Fibroblast of lung (primary cell): Measurements from ENCODE around the gene ARHGAP10. TPM values are rescaled to one million over a fixed set of nuclear protein-coding genes. Genes with fewer than 3 reads are reported as not detected.

ENCODE experiments used
- DNase-seq, 2 donors: peaks; one replicate each; pipeline versions ENCODE4 v3.0.0 to v3.0.0-alpha.2; 2010; ENCODE audit warnings: low read depth in 2 of 2
- H2AFZ ChIP-seq: 2 replicates; pipeline ENCODE4 v1.5.1; 2012; ENCODE audit warnings: low read length, control low read depth, inconsistent platforms
- H3K27ac ChIP-seq: 2 replicates; pipeline ENCODE4 v1.5.1; 2011; ENCODE audit warnings: low read length, control low read depth; ENCODE audit not compliant: insufficient read depth
- H3K27me3 ChIP-seq: 2 replicates; pipeline ENCODE4 v1.5.1; 2011; ENCODE audit warnings: mild to moderate bottlenecking, low read length; ENCODE audit not compliant: control insufficient read depth, insufficient read depth
- H3K36me3 ChIP-seq: 2 replicates; pipeline ENCODE4 v1.5.1; 2011; ENCODE audit warnings: low read length; ENCODE audit not compliant: control insufficient read depth, insufficient read depth
- H3K4me1 ChIP-seq: 2 replicates; pipeline ENCODE4 v1.5.1; 2011; ENCODE audit warnings: low read length; ENCODE audit not compliant: control insufficient read depth, insufficient read depth; ENCODE audit errors: extremely low read depth
- H3K4me2 ChIP-seq: 2 replicates; pipeline ENCODE4 v1.5.1; 2011; ENCODE audit warnings: low read length, control low read depth; ENCODE audit not compliant: insufficient read depth; ENCODE audit errors: extremely low read depth
- H3K4me3 ChIP-seq, 4 experiments: fragments of 200-600 bp in 1 of 4; sonication (generic) in 1 of 4; replicated peaks in 1 of 4; 2 replicates each; pipeline ENCODE4 v1.5.1; 2011 to 2016; ENCODE audit warnings: low read length in 4 of 4, low read depth in 3 of 4, mild to moderate bottlenecking in 3 of 4, control low read depth in 2 of 4, inconsistent platforms in 1 of 4, mixed read lengths in 1 of 4; ENCODE audit not compliant: insufficient read depth in 1 of 4; ENCODE audit errors: control extremely low read depth in 1 of 4
- H3K79me2 ChIP-seq: 2 replicates; pipeline ENCODE4 v1.5.1; 2012; ENCODE audit warnings: mild to moderate bottlenecking, low read length, inconsistent platforms; ENCODE audit not compliant: control insufficient read depth, insufficient read depth
- H3K9ac ChIP-seq: 2 replicates; pipeline ENCODE4 v1.5.1; 2011; ENCODE audit warnings: mild to moderate bottlenecking, low read length, control low read depth; ENCODE audit not compliant: insufficient read depth
- H3K9me3 ChIP-seq: 2 replicates; pipeline ENCODE4 v1.5.1; 2012; ENCODE audit warnings: low read depth, low read length; ENCODE audit not compliant: control insufficient read depth, insufficient read depth
- H4K20me1 ChIP-seq: 2 replicates; pipeline ENCODE4 v1.5.1; 2011; ENCODE audit warnings: low read length; ENCODE audit not compliant: control insufficient read depth, insufficient read depth; ENCODE audit errors: extremely low read depth
- CTCF ChIP-seq, 2 donors: IDR thresholded peaks in 1 of 2; conservative IDR thresholded peaks in 1 of 2; 1 replicate in 1 of 2; 2 replicates in 1 of 2; pipeline ENCODE4 v1.5.1; 2011 to 2012; ENCODE audit warnings: low read length in 2 of 2, control low read depth in 1 of 2, inconsistent platforms in 1 of 2, low read depth in 1 of 2, mild to moderate bottlenecking in 1 of 2
- EZH2 ChIP-seq: IDR thresholded peaks from 2 replicates; pipeline ENCODE4 v1.5.1; 2012; ENCODE audit warnings: low read length, control low read depth, mild to moderate bottlenecking; ENCODE audit errors: missing control alignments
- polyA plus RNA-seq, 2 donors: library from polyadenylated mRNA; depleted of rRNA in 1 of 2; stranded (reverse) in 1 of 2; unstranded in 1 of 2; fragments of >200 nt; gene quantifications; 2 replicates each; pipeline ENCODE4 v1.2.1, GENCODE V29; 2011 to 2012; ENCODE audit warnings: missing spikeins in 1 of 2
- total RNA-seq: library from RNA; depleted of rRNA; stranded (reverse); fragments of >200 nt; gene quantifications from 2 replicates; pipeline ENCODE4 v1.2.1, GENCODE V29; 2014

The ARHGAP10 gene
- total and polyA plus RNA-seq, 2 donors (not counting 1 experiment from before 2014, with no cell fraction given) = 21.6 to 35.8 TPM

GRCh38 chr4:148044912-148045352 is 313.0 kb downstream of the ARHGAP10 start:
- no peaks in the 10 kb centered on the region for H3K79me2 ChIP-seq
- H4K20me1 ChIP-seq = no peaks in the 10 kb centered on the region
- DNase-seq = no peak
- H3K4me3 ChIP-seq = no peak overlapping the region
- no peaks in the 10 kb centered on the region for H3K9me3 ChIP-seq
- H2AFZ ChIP-seq = no peak overlapping the region
- no peak overlapping the region for H3K9ac ChIP-seq
- H3K27me3 ChIP-seq = no peaks in the 10 kb centered on the region
- no peak overlapping the region for H3K4me2 ChIP-seq
- H3K36me3 ChIP-seq = peaks cover 1% of the 10 kb centered on the region
- TF ChIP-seq EZH2 = no peak
- peak; percentile 7 to 16 for TF ChIP-seq CTCF (conservative IDR thresholded peaks at IDR 0.05 in 1 of 2, IDR thresholded peaks at IDR 0.05 in 1 of 2; ENCODE audit: low read depth in 1 of 2, low read length in 2 of 2)
- no peaks in the 10 kb centered on the region for H3K4me1 ChIP-seq
- H3K27ac ChIP-seq = no peak overlapping the region

GRCh38 chr4:148048598-148048997 is 316.7 kb downstream of the ARHGAP10 start:
- no peaks in the 10 kb centered on the region for H4K20me1 ChIP-seq
- peaks cover 1% of the 10 kb centered on the region for H3K36me3 ChIP-seq
- H2AFZ ChIP-seq = no peak overlapping the region
- no peak for DNase-seq
- no peak overlapping the region for H3K9ac ChIP-seq
- H3K4me3 ChIP-seq = no peak overlapping the region
- no peak overlapping the region for H3K27ac ChIP-seq
- H3K4me1 ChIP-seq = no peaks in the 10 kb centered on the region
- no peaks in the 10 kb centered on the region for H3K79me2 ChIP-seq
- TF ChIP-seq CTCF (conservative IDR thresholded peaks at IDR 0.05 in 1 of 2, IDR thresholded peaks at IDR 0.05 in 1 of 2; ENCODE audit: low read depth in 1 of 2, low read length in 2 of 2) (no peak), EZH2 (no peak)
- no peaks in the 10 kb centered on the region for H3K9me3 ChIP-seq
- H3K4me2 ChIP-seq = no peak overlapping the region
- H3K27me3 ChIP-seq = no peaks in the 10 kb centered on the region

- H4K20me1 ChIP-seq = no peaks in the 10 kb centered on the region
- H3K36me3 ChIP-seq = peaks cover 1% of the 10 kb centered on the region
- H3K27ac ChIP-seq = no peak overlapping the region
- H2AFZ ChIP-seq = no peak overlapping the region
- no peaks in the 10 kb centered on the region for H3K9me3 ChIP-seq
- no peak overlapping the region for H3K4me2 ChIP-seq
- H3K79me2 ChIP-seq = no peaks in the 10 kb centered on the region
- no peaks in the 10 kb centered on the region for H3K27me3 ChIP-seq
- TF ChIP-seq CTCF (conservative IDR thresholded peaks at IDR 0.05 in 1 of 2, IDR thresholded peaks at IDR 0.05 in 1 of 2; ENCODE audit: low read depth in 1 of 2, low read length in 2 of 2) = no peak
- TF ChIP-seq EZH2 = no peak
- no peak overlapping the region for H3K4me3 ChIP-seq
- H3K4me1 ChIP-seq = no peaks in the 10 kb centered on the region
- no peak overlapping the region for H3K9ac ChIP-seq
- DNase-seq = no peak
These were observed 319.5 kb downstream of the ARHGAP10 start for GRCh38 chr4:148051403-148051802.
